ENCODE data around the gene VWA2.

The VWA2 gene

GRCh38 chr10:114300036-114300645 is 61.1 kb downstream of the VWA2 start:
- no peak for DNase-seq (ENCODE audit: low spot score)

GRCh38 chr10:114301177-114301576 is 62.1 kb downstream of the VWA2 start:
- DNase-seq (ENCODE audit: low spot score): no peak

- peak; percentile 6 for DNase-seq (ENCODE audit: low spot score)
Measured at GRCh38 chr10:114301951-114302710, 63.1 kb downstream of the VWA2 start.

- no peak for DNase-seq (ENCODE audit: low spot score)
Measured at GRCh38 chr10:114303556-114303955, 64.5 kb downstream of the VWA2 start.

- peak; percentile 94 for DNase-seq (ENCODE audit: low spot score)
Measured at GRCh38 chr10:114304017-114304570, 65.0 kb downstream of the VWA2 start.

- DNase-seq (ENCODE audit: low spot score): no peak
Measured at GRCh38 chr10:114304571-114305421, 65.7 kb downstream of the VWA2 start.

- no peak for DNase-seq (ENCODE audit: low spot score)
Measured at GRCh38 chr10:114305521-114305925, 66.5 kb downstream of the VWA2 start.

- DNase-seq (ENCODE audit: low spot score): no peak
Measured at GRCh38 chr10:114306116-114306973, 67.3 kb downstream of the VWA2 start.

GRCh38 chr10:114307731-114308130 is 68.7 kb downstream of the VWA2 start:
- DNase-seq (ENCODE audit: low spot score): no peak

GRCh38 chr10:114308531-114309363 is 69.7 kb downstream of the VWA2 start:
- peak; percentile 19 for DNase-seq (ENCODE audit: low spot score)

GRCh38 chr10:114309364-114309651 is 70.3 kb downstream of the VWA2 start:
- DNase-seq (ENCODE audit: low spot score): no peak

- DNase-seq (ENCODE audit: low spot score): no peak
Measured at GRCh38 chr10:114310346-114310745, 71.3 kb downstream of the VWA2 start.

- no peak for DNase-seq (ENCODE audit: low spot score)
Measured at GRCh38 chr10:114311023-114311422, 72.0 kb downstream of the VWA2 start.

- no peak for DNase-seq (ENCODE audit: low spot score)
Measured at GRCh38 chr10:114311496-114312209, 72.6 kb downstream of the VWA2 start.

GRCh38 chr10:114313139-114313538 is 74.1 kb downstream of the VWA2 start:
- DNase-seq (ENCODE audit: low spot score): no peak

GRCh38 chr10:114313866-114314265 is 74.8 kb downstream of the VWA2 start:
- no peak for DNase-seq (ENCODE audit: low spot score)

- no peak for DNase-seq (ENCODE audit: low spot score)
Measured at GRCh38 chr10:114315566-114316420, 76.7 kb downstream of the VWA2 start.

- no peak for DNase-seq (ENCODE audit: low spot score)
Measured at GRCh38 chr10:114316744-114317143, 77.7 kb downstream of the VWA2 start.

Measured in pons (tissue), 1 donor.